Measurements from ENCODE around the gene RAPGEF6. TPM values are rescaled to one million over a fixed set of nuclear protein-coding genes. Genes with fewer than 3 reads are reported as not detected.

Gene RAPGEF6
- total and polyA plus RNA-seq, 2 of the 4 experiments (the other 2 are of a cell fraction) = 5.8 to 18.8 TPM

- no peak overlapping the region for H2AK5ac ChIP-seq (ENCODE audit: low read depth, low read length)
- no peak overlapping the region for H2BK15ac ChIP-seq (ENCODE audit: low read depth, low read length)
- H3K4ac ChIP-seq (ENCODE audit: low read depth, low read length) = no peak overlapping the region
- no peaks in the 10 kb centered on the region for H4K20me1 ChIP-seq (ENCODE audit: insufficient read depth, low read length)
- H4K8ac ChIP-seq (ENCODE audit: low read depth in 2 of 2, low read length in 2 of 2) = no peak overlapping the region
- no peak overlapping the region for H3K4me3 ChIP-seq (ENCODE audit: insufficient read depth, low read depth, low read length)
- H2BK5ac ChIP-seq (ENCODE audit: low read depth, low read length, poor library complexity, severe bottlenecking) = no peak overlapping the region
- no peak overlapping the region for H3K18ac ChIP-seq (ENCODE audit: low read depth, low read length)
- dilution Hi-C loops (cut with HindIII; ENCODE audit: low sequenced_read_pairs, unreplicated experiment) = no loop called here
- 0 out of 2 replicates have a peak, but pooled peaks cover 2% of the 10 kb centered on the region for H3K36me3 ChIP-seq (ENCODE audit: control insufficient read depth, insufficient read depth, low read length)
- no peak overlapping the region for H2AK9ac ChIP-seq (replicated peaks; ENCODE audit: low read depth, low read length, poor library complexity)
- no peaks in the 10 kb centered on the region for H3K9me1 ChIP-seq (ENCODE audit: insufficient read depth, low read length)
- no peak overlapping the region for H3K27ac ChIP-seq (ENCODE audit: insufficient read depth, low read length)
- H3K9me3 ChIP-seq (ENCODE audit: control insufficient read depth, insufficient read depth, low read length) = no peaks in the 10 kb centered on the region
- no TSS peak for BruUV-seq (replicated peaks)
- no peak overlapping the region for H4K5ac ChIP-seq (ENCODE audit: low read depth, low read length)
- no peak overlapping the region for H3K4me2 ChIP-seq (ENCODE audit: low read depth, low read length)
- no peak overlapping the region for H3K14ac ChIP-seq (replicated peaks; ENCODE audit: low read depth, low read length)
- no peak overlapping the region for H2BK120ac ChIP-seq (ENCODE audit: low read depth, low read length)
- POLR2A ChIA-PET (ENCODE audit: unreplicated experiment) = no interaction called here
- H3K9ac ChIP-seq (ENCODE audit: low read depth, low read length) = no peak overlapping the region
- H2AFZ ChIP-seq (replicated peaks; ENCODE audit: low read length, poor library complexity) = no peak overlapping the region
- H3K4me1 ChIP-seq (ENCODE audit: control insufficient read depth, insufficient read depth, low read length) = no peaks in the 10 kb centered on the region
- no CpG with 5 or more reads among the region's 4 CpGs for WGBS, 2 experiments (ENCODE audit: extremely low coverage in 2 of 2, insufficient read length in 1 of 2)
- H3K56ac ChIP-seq (ENCODE audit: extremely low read depth, insufficient read depth, low read length) = no peak overlapping the region
- no peak overlapping the region for H3K23ac ChIP-seq (ENCODE audit: low read depth, low read length)
- ATAC-seq (ENCODE audit: low read depth) = no peak
- intact Hi-C loops (cut with micrococcal nuclease) = loop anchor here (5.0 kb wide), 1 partner anchor 1308 kb away; no protein-coding TSS in a partner anchor
- TF ChIP-seq MAZ (IDR thresholded peaks at IDR 0.05; ENCODE audit: borderline replicate concordance, low read depth, low read length) (no peak), CHD1 (IDR thresholded peaks at IDR 0.05; ENCODE audit: low read depth, low read length) (no peak), CTCF (conservative IDR thresholded peaks at IDR 0.05; ENCODE audit: low read depth, low read length) (no peak), MAFK (IDR thresholded peaks at IDR 0.05; ENCODE audit: low read depth, low read length) (no peak), RFX5 (IDR thresholded peaks at IDR 0.05; ENCODE audit: low read depth, low read length) (no peak), ELK1 (IDR thresholded peaks at IDR 0.05; ENCODE audit: borderline replicate concordance, low read depth, low read length) (no peak), CEBPB (IDR thresholded peaks at IDR 0.05; ENCODE audit: low read depth, low read length) (no peak), BHLHE40 (IDR thresholded peaks at IDR 0.05; ENCODE audit: low read depth, low read length) (no peak), NFE2L2 (IDR thresholded peaks at IDR 0.05; ENCODE audit: low read depth, low read length) (no peak)
- H3K27me3 ChIP-seq (ENCODE audit: control insufficient read depth, insufficient read depth, low read length) = no peaks in the 10 kb centered on the region
- no peak for DNase-seq
- H4K91ac ChIP-seq (ENCODE audit: insufficient read depth, low read depth, low read length) = no peak overlapping the region
- no peak overlapping the region for H2BK20ac ChIP-seq (ENCODE audit: low read depth, low read length)
- CTCF ChIA-PET = interaction anchor here (0.6 kb wide), 1 partner anchor 9 kb away, joined by 3 read pairs; no protein-coding TSS in a partner anchor
- in situ Hi-C loops (cut with MboI; ENCODE audit: low sequenced_read_pairs) = loop anchor here (5.0 to 25.0 kb wide), 4 partner anchors 533 to 1508 kb away; partner anchors contain the start of gene CHSY3
- no peaks in the 10 kb centered on the region for H3K79me1 ChIP-seq (ENCODE audit: low read depth in 1 of 2, low read length in 2 of 2)
Observed at GRCh38 chr5:131419877-131420276, 215.2 kb downstream of the RAPGEF6 start.

Data from IMR-90 (cell line).